Measurements from ENCODE around the gene CUEDC1. TPM values are rescaled to one million over a fixed set of nuclear protein-coding genes. Genes with fewer than 3 reads are reported as not detected.

The CUEDC1 gene
- total and polyA plus RNA-seq, 9 of the 15 experiments (the other 6 are each of a cell fraction or from before 2014, with no cell fraction given), result 0.20 to 4.1 (median 1.6) TPM; not detected in 1

- peak overlapping the region in 1 of 2 experiments; percentile 18; a peak in 2 of 4 replicates for H3K9ac ChIP-seq (ENCODE audit: insufficient read depth in 1 of 2, low read depth in 2 of 2, low read length in 2 of 2)
- FAIRE-seq, result no peak
- H4K20me1 ChIP-seq (replicated peaks; ENCODE audit: control insufficient read depth, insufficient read depth, low read length), result no peaks in the 10 kb centered on the region
- H3K27me3 ChIP-seq (ENCODE audit: control insufficient read depth in 2 of 2, insufficient read depth in 2 of 2, low read length in 2 of 2), result peaks cover 0 to 8% of the 10 kb centered on the region in 2 experiments; a peak in 1 of 5 replicates
- H3K4me3 ChIP-seq, result no peak overlapping the region
- intact Hi-C loops (cut with micrococcal nuclease), result no loop called here
- DNase-seq (ENCODE audit: extremely low read depth in 1 of 4, low spot score in 3 of 4), result no peak
- no peaks in the 10 kb centered on the region for H3K9me3 ChIP-seq (replicated peaks; ENCODE audit: control insufficient read depth, insufficient read depth, low read depth, low read length)
- H3K36me3 ChIP-seq (ENCODE audit: control insufficient read depth, insufficient read depth, low read length), result no peaks in the 10 kb centered on the region
- H3K4me1 ChIP-seq (replicated peaks in 1 of 2; ENCODE audit: control insufficient read depth in 2 of 2, insufficient read depth in 2 of 2, low read length in 2 of 2), result peaks cover 19 to 31% of the 10 kb centered on the region in 2 experiments
- WGBS (ENCODE audit: insufficient coverage, low coverage, missing lambda C conversion rate), result 45% methylated on average over 6 of the region's 6 CpGs
- CTCF ChIA-PET (ENCODE audit: low intra/inter-chr PET ratio), result interaction anchor here (0.6 kb wide), 1 partner anchor 145 kb away, joined by 3 read pairs; no protein-coding TSS in a partner anchor
- POLR2A ChIA-PET, result interaction anchor here (0.6 to 2.5 kb wide), 10 partner anchors 11 to 297 kb away, joined by 3 to 8 read pairs (median 4); partner anchors contain the start of genes MRPS23 and SRSF1
- ATAC-seq, result no peak
- H3K79me2 ChIP-seq (ENCODE audit: control insufficient read depth, insufficient read depth, low read length), result no peaks in the 10 kb centered on the region
- H3K9me1 ChIP-seq (ENCODE audit: control insufficient read depth, insufficient read depth, low read length), result no peaks in the 10 kb centered on the region
- H3K27ac ChIP-seq (ENCODE audit: extremely low read depth, low read depth, low read length), result no peak overlapping the region
- no TSS peak for BruUV-seq (replicated peaks)
- peak overlapping the region; percentile 55; the same call in 1 of the 2 replicates for H3K4me2 ChIP-seq (ENCODE audit: insufficient read depth, low read length)
- peak overlapping the region; percentile 79 for H2AFZ ChIP-seq (ENCODE audit: low read depth, low read length)
- in situ Hi-C loops (cut with MboI), result no loop called here
- TF ChIP-seq STAT5B (CRISPR knock-in tag; IDR thresholded peaks at IDR 0.05) (no peak), IRF2 (CRISPR knock-in tag; IDR thresholded peaks at IDR 0.05) (no peak), SMAD1 (IDR thresholded peaks at IDR 0.05; ENCODE audit: low read depth, low read length, partially characterized antibody) (no peak), RFX5 (IDR thresholded peaks at IDR 0.05; ENCODE audit: low read depth, low read length) (no peak), SAP30 (IDR thresholded peaks at IDR 0.05; ENCODE audit: borderline replicate concordance, insufficient read depth, low read depth, low read length, poor library complexity, severe bottlenecking) (no peak), CHCHD3 (CRISPR knock-in tag; IDR thresholded peaks at IDR 0.05) (no peak)
Measured at GRCh38 chr17:57860414-57860999, 94.7 kb downstream of the CUEDC1 start.
